ENCODE data around the gene THADA.

- TF ChIP-seq CTCF (optimal IDR thresholded peaks at IDR 0.05 in 1 of 3, IDR thresholded peaks at IDR 0.05 in 1 of 3, conservative IDR thresholded peaks at IDR 0.05 in 1 of 3; ENCODE audit: extremely low read depth in 1 of 3, insufficient read depth in 2 of 3, low read length in 3 of 3) (no peak), EZH2 (IDR thresholded peaks at IDR 0.05; ENCODE audit: low read length) (no peak)
Measured at GRCh38 chr2:43488737-43489136, 107.1 kb downstream of the THADA start.

Measured in keratinocyte (primary cell).